Non-pigmented ciliary epithelial cell (primary cell): ENCODE results near the gene MLX.
"Not testable (repeated sequence)": the region's sequence is repeated elsewhere in the genome, so short reads cannot be mapped to it uniquely, and the experiment has no call there.

ENCODE experiments used
- DNase-seq: peaks from one replicate; pipeline ENCODE4 v3.0.0-alpha.2; 2010; ENCODE audit warnings: low read depth

Gene MLX

GRCh38 chr17:42536372-42537155 is 30.3 kb upstream of the MLX start:
- no peak for DNase-seq

- DNase-seq: no peak
Measured at GRCh38 chr17:42537156-42537805, 29.6 kb upstream of the MLX start.

GRCh38 chr17:42537826-42538451 is 29.0 kb upstream of the MLX start:
- DNase-seq: no peak

- DNase-seq: no peak
Measured at GRCh38 chr17:42538482-42538881, 28.4 kb upstream of the MLX start.

- DNase-seq: not testable (repeated sequence)
Measured at GRCh38 chr17:42540558-42540957, 26.3 kb upstream of the MLX start.

GRCh38 chr17:42541041-42541833 is 25.7 kb upstream of the MLX start:
- no peak for DNase-seq

GRCh38 chr17:42543190-42544079 is 23.5 kb upstream of the MLX start:
- DNase-seq: no peak

- no peak for DNase-seq
Measured at GRCh38 chr17:42544874-42545283, 22.0 kb upstream of the MLX start.

GRCh38 chr17:42545755-42546505 is 21.0 kb upstream of the MLX start:
- DNase-seq: not testable (repeated sequence)

- no peak for DNase-seq
Measured at GRCh38 chr17:42547001-42547461, 19.9 kb upstream of the MLX start.

GRCh38 chr17:42547698-42548069 is 19.2 kb upstream of the MLX start:
- no peak for DNase-seq

GRCh38 chr17:42548070-42548837 is 18.6 kb upstream of the MLX start:
- no peak for DNase-seq

- DNase-seq: no peak
Measured at GRCh38 chr17:42548993-42549755, 17.7 kb upstream of the MLX start.

- not testable (repeated sequence) for DNase-seq
Measured at GRCh38 chr17:42552736-42553135, 14.2 kb upstream of the MLX start, which contains the start of gene HSD17B1. Gene HSD17B1, plus strand, starts transcription at chr17:42552923. Its CDS starts 11 bp downstream, at chr17:42552934.

- DNase-seq: no peak
Measured at GRCh38 chr17:42553161-42553818, 13.6 kb upstream of the MLX start.

GRCh38 chr17:42553866-42554249 is 13.0 kb upstream of the MLX start:
- DNase-seq: no peak

GRCh38 chr17:42554250-42555121 is 12.4 kb upstream of the MLX start:
- no peak for DNase-seq
